ENCODE results near the gene MDM2.

- TF ChIP-seq CTCF (IDR thresholded peaks at IDR 0.05 in 8 of 11, conservative IDR thresholded peaks at IDR 0.05 in 3 of 11) (no peak), POLR2A (IDR thresholded peaks at IDR 0.05) (no peak)
Observed at GRCh38 chr12:68762691-68763090, 45.3 kb upstream of the MDM2 start.

Data from spleen (tissue), 7 donors.